K562 (cell line): ENCODE results near the gene GARNL3. TPM values are rescaled to one million over a fixed set of nuclear protein-coding genes. Genes with fewer than 3 reads are reported as not detected.
A peak's percentile ranks its signal among the peaks of the same experiment; 100 is the strongest.

Experiments
- ATAC-seq: fragments of 200-7000 bp; cut with Tn5 transposase; 3 replicates; pipeline ENCODE4 v1.9.1; 2020; ENCODE audit warnings: moderate library complexity
- BruUV-seq: library from RNA; stranded (reverse); fragments of 400-500 nt; replicated peaks from 2 replicates; lab custom pipeline; 2021; lab: Mats Ljungman, UMichigan
- CTCF ChIA-PET: fragments of 300-600 bp; formaldehyde crosslinking; extraction: SDS; loops from one replicate; lab custom pipeline; 2021; ENCODE audit warnings: low intra/inter-chr PET ratio; lab: Yijun Ruan, JAX
- POLR2A ChIA-PET: fragments of 300-600, 350-650 bp; sonication (Branson Sonifier 250); formaldehyde crosslinking; extraction: SDS; loops from one replicate; lab custom pipeline; 2021; ENCODE audit warnings: antibody characterized with exemption, inconsistent platforms; lab: Yijun Ruan, JAX
- DNase-seq, 4 experiments: peaks; one replicate each; pipeline versions ENCODE4 v3.0.0 to v3.0.0-alpha.2; 2011 to 2018; ENCODE audit warnings: low spot score in 3 of 4, mixed read lengths in 3 of 4; ENCODE audit errors: extremely low read depth in 1 of 4
- FAIRE-seq: peaks from 2 replicates; lab custom pipeline; 2011; peaks lifted over from hg19 to GRCh38; lab: Jason Lieb, UNC
- H2AFZ ChIP-seq: 2 replicates; pipeline ENCODE4 v1.6.0; 2011; ENCODE audit warnings: low read depth, low read length, control low read depth, inconsistent platforms
- H3K27ac ChIP-seq: fragments of 200-600 bp; 3 replicates; pipeline ENCODE4 v1.8.0; 2011; ENCODE audit warnings: low read depth, mild to moderate bottlenecking, control low read depth, inconsistent platforms, low read length, moderate library complexity, mixed read lengths; ENCODE audit errors: extremely low read depth
- H3K27me3 ChIP-seq, 2 experiments: fragments of 300-600 bp in 1 of 2; 2 replicates in 1 of 2; 3 replicates in 1 of 2; pipeline versions ENCODE4 v1.6.0 to v1.8.0; 2011; ENCODE audit warnings: inconsistent platforms in 2 of 2, low read length in 2 of 2, mild to moderate bottlenecking in 1 of 2, mixed read lengths in 1 of 2, moderate library complexity in 1 of 2; ENCODE audit not compliant: control insufficient read depth in 2 of 2, insufficient read depth in 2 of 2
- H3K36me3 ChIP-seq: fragments of 300-600 bp; 3 replicates; pipeline ENCODE4 v1.8.0; 2011; ENCODE audit warnings: mild to moderate bottlenecking, low read length, inconsistent platforms; ENCODE audit not compliant: control insufficient read depth, insufficient read depth
- H3K4me1 ChIP-seq, 2 experiments: fragments of 200-600 bp in 1 of 2; replicated peaks in 1 of 2; 2 replicates in 1 of 2; 3 replicates in 1 of 2; pipeline versions ENCODE4 v1.5.1 to v1.8.0; 2011; ENCODE audit warnings: inconsistent platforms in 2 of 2, low read length in 2 of 2, mild to moderate bottlenecking in 1 of 2, mixed read lengths in 1 of 2, moderate library complexity in 1 of 2; ENCODE audit not compliant: control insufficient read depth in 2 of 2, insufficient read depth in 2 of 2
- H3K4me2 ChIP-seq: 2 replicates; pipeline ENCODE4 v1.6.1; 2011; ENCODE audit warnings: low read length, control low read depth, inconsistent platforms, mixed read lengths; ENCODE audit not compliant: insufficient read depth
- H3K4me3 ChIP-seq: fragments of 200-600 bp; sonication (generic), shearing (Covaris generic); 2 replicates; pipeline ENCODE4 v1.5.1; 2016; ENCODE audit warnings: control low read depth, inconsistent platforms
- H3K79me2 ChIP-seq: fragments of 200-600 bp; 3 replicates; pipeline ENCODE4 v1.8.0; 2011; ENCODE audit warnings: low read length, inconsistent platforms; ENCODE audit not compliant: control insufficient read depth, insufficient read depth
- H3K9ac ChIP-seq, 2 experiments: 2 replicates each; pipeline versions ENCODE4 v1.6.0 to v1.6.1; 2011; ENCODE audit warnings: low read depth in 2 of 2, low read length in 2 of 2, control low read depth in 1 of 2, inconsistent platforms in 1 of 2, mild to moderate bottlenecking in 1 of 2, mixed read lengths in 1 of 2; ENCODE audit not compliant: insufficient read depth in 1 of 2
- H3K9me1 ChIP-seq: one replicate; pipeline ENCODE4 v1.6.0; 2011; ENCODE audit warnings: inconsistent platforms, mild to moderate bottlenecking, low read length, moderate library complexity; ENCODE audit not compliant: control insufficient read depth, insufficient read depth
- H3K9me3 ChIP-seq: replicated peaks from 2 replicates; pipeline ENCODE4 v1.5.1; 2011; ENCODE audit warnings: low read depth, low read length, inconsistent platforms; ENCODE audit not compliant: control insufficient read depth, insufficient read depth
- H4K20me1 ChIP-seq: replicated peaks from 2 replicates; pipeline ENCODE4 v1.6.1; 2011; ENCODE audit warnings: low read length, inconsistent platforms, mixed read lengths; ENCODE audit not compliant: control insufficient read depth, insufficient read depth
- CTBP1 ChIP-seq: fragments of 450-650 bp; IDR thresholded peaks from 2 replicates; pipeline ENCODE4 v1.6.1; 2016; ENCODE audit warnings: borderline replicate concordance
- HDGF ChIP-seq: fragments of 450-650 bp; IDR thresholded peaks from 2 replicates; pipeline ENCODE4 v1.6.1; 2016
- PHTF2 ChIP-seq: fragments of 250-450 bp; sonication (Bioruptor Pico); IDR thresholded peaks from 2 replicates; pipeline ENCODE4 v1.5.0; 2021; ENCODE audit warnings: mild to moderate bottlenecking
- SNIP1 ChIP-seq: fragments of 450-650 bp; IDR thresholded peaks from 2 replicates; pipeline ENCODE4 v1.7.1; 2017; ENCODE audit warnings: low read depth, mild to moderate bottlenecking
- SRF ChIP-seq, 2 experiments: fragments of 250-450, 450-650 bp in 1 of 2; sonication (Bioruptor Pico) in 1 of 2; sonication (generic) in 1 of 2; formaldehyde crosslinking; IDR thresholded peaks; 2 replicates each; pipeline versions ENCODE4 v1.5.0 to v1.5.1; 2020 to 2022; ENCODE audit warnings: mild to moderate bottlenecking in 1 of 2, missing genetic modification reagents in 1 of 2
- ZBTB17 ChIP-seq: fragments of 450-650 bp; formaldehyde crosslinking; IDR thresholded peaks from 2 replicates; pipeline ENCODE4 v1.4.0; 2020; ENCODE audit warnings: mild to moderate bottlenecking
- ZC3H4 ChIP-seq: sonication (generic); formaldehyde crosslinking; IDR thresholded peaks from 2 replicates; pipeline ENCODE4 v1.9.0; 2021; ENCODE audit warnings: missing genetic modification reagents, borderline replicate concordance
- ZFP36 ChIP-seq: fragments of 150-350 bp; IDR thresholded peaks from 2 replicates; pipeline ENCODE4 v1.6.1; 2018; ENCODE audit warnings: low read length, low read depth; ENCODE audit not compliant: partially characterized antibody
- ZNF143 ChIP-seq: sonication (generic); formaldehyde crosslinking; IDR thresholded peaks from 2 replicates; pipeline ENCODE4 v1.9.0; 2022; ENCODE audit warnings: mild to moderate bottlenecking, missing genetic modification reagents
- ZNF3 ChIP-seq: fragments of 250-450 bp; sonication (Bioruptor Pico); IDR thresholded peaks from 2 replicates; pipeline ENCODE4 v1.5.0; 2021; ENCODE audit warnings: mild to moderate bottlenecking, moderate library complexity
- WGBS: fragments of 100-300 bp; shearing (Covaris generic); methylation state at CpG from one replicate; pipeline ENCODE4 v1.1.6; 2016; ENCODE audit warnings: low coverage, mixed read lengths; ENCODE audit not compliant: insufficient coverage; ENCODE audit errors: missing lambda C conversion rate; 5-methylcytosine and 5-hydroxymethylcytosine counted together
- in situ Hi-C: fragments of 300-500 bp; cut with MboI; formaldehyde crosslinking; loops from 4 replicates; pipeline ENCODE4 v1.15.0; 2018; ENCODE audit warnings: inconsistent platforms, mixed read lengths
- intact Hi-C: fragments of 100-400 bp; cut with micrococcal nuclease; formaldehyde crosslinking; loops from 2 replicates; pipeline ENCODE4 v1.14.2; 2022
- polyA plus RNA-seq, 8 experiments: library from polyadenylated mRNA; depleted of rRNA in 4 of 8; stranded (reverse) in 5 of 8; unstranded in 3 of 8; fragments of >200 nt; fragmentation: Nextera tagmentation in 2 of 8; fragmentation: Illumina TruSeq in 1 of 8; extraction: Ambion mirVana in 2 of 8; extraction: Trizol in 1 of 8; gene quantifications; 2 replicates each; pipeline versions ENCODE4 v1.2.1 to v1.2.3, GENCODE V29; 2011 to 2014; ENCODE audit warnings: inconsistent platforms in 1 of 8, missing spikeins in 1 of 8
- total RNA-seq, 7 experiments: library from RNA; depleted of rRNA in 6 of 7; stranded (reverse); fragments of >200 nt in 6 of 7; fragmentation: Illumina TruSeq in 2 of 7; extraction: Trizol in 2 of 7; gene quantifications; 2 replicates each; pipeline versions ENCODE4 v1.2.1 to v1.2.3, GENCODE V29; 2011 to 2021; ENCODE audit warnings: low replicate concordance in 1 of 7
- TF ChIP-seq, protein P1 (sequence below), 3 experiments: IDR thresholded peaks in 2 of 3; conservative IDR thresholded peaks in 1 of 3; 2 replicates each; pipeline ENCODE4 v1.5.1; 2011 to 2012; ENCODE audit warnings: low read length in 3 of 3, mild to moderate bottlenecking in 3 of 3, control low read depth in 2 of 3, improper control_type of control experiment in 1 of 3, inconsistent platforms in 1 of 3, low read depth in 1 of 3, mixed read lengths in 1 of 3, moderate library complexity in 1 of 3; ENCODE audit not compliant: insufficient read depth in 2 of 3
- TF ChIP-seq, protein P2 (sequence below): fragments of 250-450 bp; sonication (Bioruptor Pico); IDR thresholded peaks from 2 replicates; pipeline ENCODE4 v1.8.0; 2021; ENCODE audit warnings: borderline replicate concordance, mild to moderate bottlenecking, moderate library complexity; ENCODE audit not compliant: poor library complexity, severe bottlenecking
- TF ChIP-seq, protein P3 (sequence below): fragments of 250-450 bp; sonication (Bioruptor Pico); IDR thresholded peaks from 2 replicates; pipeline ENCODE4 v1.4.0; 2020; ENCODE audit warnings: mild to moderate bottlenecking, moderate library complexity

Gene GARNL3
- total and polyA plus RNA-seq, 9 of the 15 experiments (the other 6 are each of a cell fraction or from before 2014, with no cell fraction given): 0.35 to 2.7 (median 1.6) TPM

DNA sequence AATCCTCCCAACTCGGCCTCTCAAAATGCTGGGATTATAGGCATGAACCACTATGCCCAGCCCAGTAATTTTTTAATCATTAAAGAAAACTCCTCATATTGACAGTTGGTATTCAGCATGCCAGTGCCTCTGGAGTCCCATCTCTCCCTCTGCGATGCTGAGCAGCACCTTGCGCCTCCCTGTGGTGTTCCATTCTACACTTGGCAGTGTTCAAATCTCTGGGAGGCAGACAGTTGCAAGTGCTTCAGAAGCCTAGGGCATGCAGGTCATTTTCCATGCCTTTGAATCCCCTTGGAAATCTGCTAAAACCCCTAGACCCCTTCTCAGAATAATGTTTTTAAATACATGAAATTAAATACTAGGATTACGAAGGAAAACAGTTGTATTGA is 41.3 kb downstream of the GARNL3 start:
- Histone ChIP-seq H3K4me3 (no peak overlapping the region), H3K4me1 (no peaks in the 10 kb centered on the region; a peak in 1 of 5 replicates), H3K79me2 (no peaks in the 10 kb centered on the region), H3K9me1 (no peaks in the 10 kb centered on the region), H3K9ac (no peak overlapping the region), H3K4me2 (no peak overlapping the region), H4K20me1 (no peaks in the 10 kb centered on the region), H3K9me3 (no peaks in the 10 kb centered on the region), H3K27ac (no peak overlapping the region), H2AFZ (no peak overlapping the region), H3K27me3 (peaks cover 0 to 5% of the 10 kb centered on the region in 2 experiments; a peak in 1 of 5 replicates), H3K36me3 (no peaks in the 10 kb centered on the region)
- intact Hi-C loops (no loop called here), in situ Hi-C loops (no loop called here)
- ATAC-seq (peak; percentile 60; the same call in 1 of the 3 replicates), FAIRE-seq (no peak), DNase-seq (peak in 1 of 4 experiments; percentile 11)
- 26% methylated on average over 4 of the region's 4 CpGs for WGBS
- TF ChIP-seq, protein P1, sequence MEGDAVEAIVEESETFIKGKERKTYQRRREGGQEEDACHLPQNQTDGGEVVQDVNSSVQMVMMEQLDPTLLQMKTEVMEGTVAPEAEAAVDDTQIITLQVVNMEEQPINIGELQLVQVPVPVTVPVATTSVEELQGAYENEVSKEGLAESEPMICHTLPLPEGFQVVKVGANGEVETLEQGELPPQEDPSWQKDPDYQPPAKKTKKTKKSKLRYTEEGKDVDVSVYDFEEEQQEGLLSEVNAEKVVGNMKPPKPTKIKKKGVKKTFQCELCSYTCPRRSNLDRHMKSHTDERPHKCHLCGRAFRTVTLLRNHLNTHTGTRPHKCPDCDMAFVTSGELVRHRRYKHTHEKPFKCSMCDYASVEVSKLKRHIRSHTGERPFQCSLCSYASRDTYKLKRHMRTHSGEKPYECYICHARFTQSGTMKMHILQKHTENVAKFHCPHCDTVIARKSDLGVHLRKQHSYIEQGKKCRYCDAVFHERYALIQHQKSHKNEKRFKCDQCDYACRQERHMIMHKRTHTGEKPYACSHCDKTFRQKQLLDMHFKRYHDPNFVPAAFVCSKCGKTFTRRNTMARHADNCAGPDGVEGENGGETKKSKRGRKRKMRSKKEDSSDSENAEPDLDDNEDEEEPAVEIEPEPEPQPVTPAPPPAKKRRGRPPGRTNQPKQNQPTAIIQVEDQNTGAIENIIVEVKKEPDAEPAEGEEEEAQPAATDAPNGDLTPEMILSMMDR (IDR thresholded peaks at IDR 0.05 in 2 of 3, conservative IDR thresholded peaks at IDR 0.05 in 1 of 3; ENCODE audit: insufficient read depth in 2 of 3, low read depth in 1 of 3, low read length in 3 of 3): peak in 2 of 3 experiments; percentile 31 to 37; a peak in 3 of 6 replicates
- TF ChIP-seq ZFP36: peak; percentile 23
- TF ChIP-seq CTBP1: no peak
- ChIA-PET POLR2A (no interaction called here), CTCF (no interaction called here)
- no TSS peak for BruUV-seq

DNA sequence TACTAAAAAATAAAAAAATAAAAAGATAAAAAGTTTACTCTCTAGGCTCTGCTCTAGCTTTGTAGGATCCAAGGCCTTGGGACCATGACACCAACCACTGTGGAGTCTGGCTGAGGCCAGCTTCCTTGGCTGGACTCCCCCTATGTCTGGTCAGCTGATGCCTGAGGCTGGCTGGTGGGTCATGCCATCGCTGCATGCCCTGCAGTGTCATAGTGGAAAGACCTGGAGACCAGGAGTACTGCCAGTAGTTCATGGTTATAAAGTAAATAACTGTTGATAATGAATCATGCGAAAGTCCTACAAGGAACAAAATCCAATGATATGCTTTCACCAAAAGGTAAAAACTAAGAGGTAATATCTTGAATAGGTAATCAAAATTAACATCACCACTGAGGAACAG is 43.2 kb downstream of the GARNL3 start:
- ChIA-PET POLR2A (no interaction called here), CTCF (no interaction called here)
- ATAC-seq (no peak), DNase-seq (no peak), FAIRE-seq (no peak)
- Histone ChIP-seq H3K27me3 (peaks cover 0 to 5% of the 10 kb centered on the region in 2 experiments; a peak in 1 of 5 replicates), H3K9ac (no peak overlapping the region), H3K4me3 (no peak overlapping the region), H3K9me1 (no peaks in the 10 kb centered on the region), H3K9me3 (no peaks in the 10 kb centered on the region), H3K27ac (no peak overlapping the region), H2AFZ (no peak overlapping the region), H4K20me1 (no peaks in the 10 kb centered on the region), H3K36me3 (no peaks in the 10 kb centered on the region), H3K4me2 (no peak overlapping the region), H3K4me1 (no peaks in the 10 kb centered on the region; a peak in 1 of 5 replicates), H3K79me2 (no peaks in the 10 kb centered on the region)
- intact Hi-C loops: no loop called here
- WGBS: 29% methylated on average over 2 of the region's 2 CpGs
- BruUV-seq: no TSS peak
- in situ Hi-C loops: no loop called here
- TF ChIP-seq ZBTB17 (no peak), ZC3H4 (CRISPR knock-in tag) (no peak), PHTF2 (CRISPR knock-in tag) (no peak), ZNF3 (CRISPR knock-in tag) (no peak), SNIP1 (no peak), HDGF (no peak), ZNF143 (CRISPR knock-in tag) (no peak), SRF (CRISPR knock-in tag; IDR thresholded peaks at IDR 0.05) (no peak)
- TF ChIP-seq, protein P2, sequence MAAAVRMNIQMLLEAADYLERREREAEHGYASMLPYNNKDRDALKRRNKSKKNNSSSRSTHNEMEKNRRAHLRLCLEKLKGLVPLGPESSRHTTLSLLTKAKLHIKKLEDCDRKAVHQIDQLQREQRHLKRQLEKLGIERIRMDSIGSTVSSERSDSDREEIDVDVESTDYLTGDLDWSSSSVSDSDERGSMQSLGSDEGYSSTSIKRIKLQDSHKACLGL: no peak
- TF ChIP-seq, protein P3, sequence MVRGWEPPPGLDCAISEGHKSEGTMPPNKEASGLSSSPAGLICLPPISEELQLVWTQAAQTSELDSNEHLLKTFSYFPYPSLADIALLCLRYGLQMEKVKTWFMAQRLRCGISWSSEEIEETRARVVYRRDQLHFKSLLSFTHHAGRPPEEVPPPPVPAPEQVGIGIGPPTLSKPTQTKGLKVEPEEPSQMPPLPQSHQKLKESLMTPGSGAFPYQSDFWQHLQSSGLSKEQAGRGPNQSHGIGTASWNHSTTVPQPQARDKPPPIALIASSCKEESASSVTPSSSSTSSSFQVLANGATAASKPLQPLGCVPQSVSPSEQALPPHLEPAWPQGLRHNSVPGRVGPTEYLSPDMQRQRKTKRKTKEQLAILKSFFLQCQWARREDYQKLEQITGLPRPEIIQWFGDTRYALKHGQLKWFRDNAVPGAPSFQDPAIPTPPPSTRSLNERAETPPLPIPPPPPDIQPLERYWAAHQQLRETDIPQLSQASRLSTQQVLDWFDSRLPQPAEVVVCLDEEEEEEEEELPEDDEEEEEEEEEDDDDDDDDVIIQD (CRISPR knock-in tag): no peak
